Retinal pigment epithelial cell (primary cell): ENCODE results near the gene CDNF.

Source experiments
- DNase-seq: peaks from one replicate; pipeline ENCODE4 v3.0.0-alpha.2; 2010; ENCODE audit warnings: low read depth
- H3K4me3 ChIP-seq: 2 replicates; pipeline ENCODE4 v1.5.1; 2011; ENCODE audit warnings: mild to moderate bottlenecking, low read length, control low read depth, moderate library complexity
- TF ChIP-seq, protein P1 (sequence below): conservative IDR thresholded peaks from 2 replicates; pipeline ENCODE4 v1.5.1; 2011; ENCODE audit warnings: low read depth, low read length, control low read depth, inconsistent platforms

The CDNF gene

DNA sequence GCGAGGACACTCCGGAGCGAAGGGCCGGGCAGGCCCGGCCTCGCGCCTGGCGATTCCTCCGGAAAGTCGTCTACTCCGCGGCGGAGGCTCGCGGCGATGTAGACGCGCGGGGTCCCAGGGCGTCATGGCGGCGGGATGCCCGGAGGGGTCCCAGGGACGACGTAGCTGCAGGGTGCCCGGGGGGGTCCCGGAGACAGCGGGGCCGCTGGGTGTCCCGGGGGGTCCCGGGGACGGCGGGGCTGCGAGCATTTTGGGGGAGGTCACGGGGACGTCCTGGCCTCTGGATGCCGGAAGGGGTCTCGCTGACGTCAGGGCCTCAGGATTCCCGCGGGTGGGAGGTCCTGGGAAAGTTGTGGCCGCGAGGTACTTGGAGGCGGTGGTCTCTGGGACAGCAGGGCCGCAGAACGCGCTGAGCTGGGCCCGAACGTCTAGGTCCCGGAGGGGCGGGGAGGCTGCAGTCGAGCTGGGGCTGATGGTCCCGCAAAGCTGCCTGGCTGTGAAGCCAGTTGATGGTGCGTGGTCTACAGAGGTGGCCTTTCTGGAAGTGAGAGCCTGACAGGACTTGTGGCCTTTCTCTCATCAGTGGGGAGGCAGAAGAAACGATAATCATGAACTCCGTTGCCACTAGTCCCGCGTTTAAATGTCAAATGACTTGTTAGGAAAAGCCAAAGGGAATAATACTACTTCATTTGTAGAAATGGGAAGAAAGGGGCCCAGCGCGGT is 906 bp upstream of the CDNF start:
- peak overlapping the region; percentile 94 for H3K4me3 ChIP-seq
- TF ChIP-seq, protein P1, sequence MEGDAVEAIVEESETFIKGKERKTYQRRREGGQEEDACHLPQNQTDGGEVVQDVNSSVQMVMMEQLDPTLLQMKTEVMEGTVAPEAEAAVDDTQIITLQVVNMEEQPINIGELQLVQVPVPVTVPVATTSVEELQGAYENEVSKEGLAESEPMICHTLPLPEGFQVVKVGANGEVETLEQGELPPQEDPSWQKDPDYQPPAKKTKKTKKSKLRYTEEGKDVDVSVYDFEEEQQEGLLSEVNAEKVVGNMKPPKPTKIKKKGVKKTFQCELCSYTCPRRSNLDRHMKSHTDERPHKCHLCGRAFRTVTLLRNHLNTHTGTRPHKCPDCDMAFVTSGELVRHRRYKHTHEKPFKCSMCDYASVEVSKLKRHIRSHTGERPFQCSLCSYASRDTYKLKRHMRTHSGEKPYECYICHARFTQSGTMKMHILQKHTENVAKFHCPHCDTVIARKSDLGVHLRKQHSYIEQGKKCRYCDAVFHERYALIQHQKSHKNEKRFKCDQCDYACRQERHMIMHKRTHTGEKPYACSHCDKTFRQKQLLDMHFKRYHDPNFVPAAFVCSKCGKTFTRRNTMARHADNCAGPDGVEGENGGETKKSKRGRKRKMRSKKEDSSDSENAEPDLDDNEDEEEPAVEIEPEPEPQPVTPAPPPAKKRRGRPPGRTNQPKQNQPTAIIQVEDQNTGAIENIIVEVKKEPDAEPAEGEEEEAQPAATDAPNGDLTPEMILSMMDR, result no peak
- no peak for DNase-seq

- peak; percentile 26 for DNase-seq
- TF ChIP-seq, protein P1, result no peak
- H3K4me3 ChIP-seq, result peak overlapping the region; percentile 94
Measured at GRCh38 chr10:14837003-14837756, 657 bp downstream of the CDNF start.

DNA sequence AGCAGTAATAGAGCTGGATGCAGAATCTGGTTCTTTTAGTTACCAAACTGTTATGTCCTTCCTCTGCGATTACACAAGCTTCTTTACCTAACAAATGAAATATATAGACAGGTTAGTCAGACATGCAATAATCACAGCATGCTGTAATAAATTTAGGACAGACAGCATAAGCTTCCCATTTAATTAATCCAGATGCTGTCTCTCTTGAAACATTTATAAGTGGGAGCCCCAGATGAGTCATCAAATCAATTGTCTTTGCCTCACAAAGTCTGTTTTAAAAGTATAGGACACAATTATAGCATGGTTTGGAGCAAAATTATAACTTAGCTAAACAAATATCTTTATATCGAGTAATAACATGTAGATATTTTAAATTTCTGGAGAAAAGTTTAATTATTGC is 1.6 kb downstream of the CDNF start:
- TF ChIP-seq, protein P1, result no peak
- H3K4me3 ChIP-seq, result no peak overlapping the region
- no peak for DNase-seq

GRCh38 chr10:14833106-14833505 is 4.7 kb downstream of the CDNF start:
- DNase-seq, result no peak
- TF ChIP-seq, protein P1, result no peak
- no peak overlapping the region for H3K4me3 ChIP-seq

DNA sequence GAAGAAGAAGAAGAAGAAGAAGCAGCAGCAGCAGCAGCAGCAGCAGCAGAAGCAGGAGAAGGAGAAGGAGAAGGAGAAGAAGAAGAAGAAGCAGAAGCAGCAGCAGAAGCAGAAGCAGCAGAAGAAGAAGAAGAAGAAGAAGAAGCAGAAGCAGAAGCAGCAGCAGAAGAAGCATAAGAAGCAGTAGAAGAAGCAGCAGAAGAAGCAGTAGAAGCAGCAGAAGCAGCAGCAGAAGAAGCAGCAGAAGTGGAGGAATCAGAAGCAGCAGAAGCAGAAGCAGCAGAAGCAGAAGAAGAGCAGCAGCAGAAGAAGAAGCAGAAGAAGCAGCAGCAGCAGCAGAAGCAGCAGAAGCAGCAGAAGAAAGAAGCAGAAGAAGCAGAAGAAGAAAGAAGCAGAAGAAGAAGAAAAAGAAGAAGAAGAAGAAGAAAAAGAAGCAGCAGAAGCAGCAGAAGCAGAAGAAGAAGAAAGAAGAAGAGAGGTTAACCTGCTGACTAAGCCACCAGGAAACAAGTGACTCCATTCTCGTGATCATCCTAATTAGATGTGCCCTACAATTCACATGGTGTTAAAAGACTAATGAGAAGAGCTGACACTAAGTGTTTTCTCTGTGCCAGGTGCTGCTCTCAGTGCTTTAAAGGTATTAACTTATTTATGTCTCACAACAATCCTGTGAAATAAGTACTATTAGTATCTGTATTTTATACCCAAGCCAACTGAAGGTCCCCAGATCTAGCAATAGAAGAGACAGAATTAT is 11.6 kb downstream of the CDNF start:
- TF ChIP-seq, protein P1, result no peak
- H3K4me3 ChIP-seq, result no peak overlapping the region
- DNase-seq, result no peak

- TF ChIP-seq, protein P1, result no peak
- no peak overlapping the region for H3K4me3 ChIP-seq
- no peak for DNase-seq
Measured at GRCh38 chr10:14823966-14824365, 13.9 kb downstream of the CDNF start.
